Right lobe of liver (tissue), 4 donors: ENCODE measurements around the gene PTPRN2.

ENCODE experiments used
- POLR2A ChIP-seq: fragments of 450-650 bp; IDR thresholded peaks from one replicate; pipeline ENCODE4 v1.6.1; 2017; ENCODE audit warnings: antibody characterized with exemption, mild to moderate bottlenecking
- TF ChIP-seq, protein P1 (sequence below), 4 donors: fragments of 200-600 bp in 3 of 4; fragments of 450-650 bp in 1 of 4; IDR thresholded peaks; one replicate each; pipeline versions ENCODE4 v1.5.1 to v1.8.0; 2016 to 2022; ENCODE audit warnings: antibody characterized with exemption in 4 of 4, mild to moderate bottlenecking in 2 of 4
- donor health status: DM: no; HTN: no; CAD: no.
- donor health status: DM: no; HTN: no; CAD: no.
- donor health status: DM: no; HTN: yes; CAD: no.

- TF ChIP-seq, protein P1, sequence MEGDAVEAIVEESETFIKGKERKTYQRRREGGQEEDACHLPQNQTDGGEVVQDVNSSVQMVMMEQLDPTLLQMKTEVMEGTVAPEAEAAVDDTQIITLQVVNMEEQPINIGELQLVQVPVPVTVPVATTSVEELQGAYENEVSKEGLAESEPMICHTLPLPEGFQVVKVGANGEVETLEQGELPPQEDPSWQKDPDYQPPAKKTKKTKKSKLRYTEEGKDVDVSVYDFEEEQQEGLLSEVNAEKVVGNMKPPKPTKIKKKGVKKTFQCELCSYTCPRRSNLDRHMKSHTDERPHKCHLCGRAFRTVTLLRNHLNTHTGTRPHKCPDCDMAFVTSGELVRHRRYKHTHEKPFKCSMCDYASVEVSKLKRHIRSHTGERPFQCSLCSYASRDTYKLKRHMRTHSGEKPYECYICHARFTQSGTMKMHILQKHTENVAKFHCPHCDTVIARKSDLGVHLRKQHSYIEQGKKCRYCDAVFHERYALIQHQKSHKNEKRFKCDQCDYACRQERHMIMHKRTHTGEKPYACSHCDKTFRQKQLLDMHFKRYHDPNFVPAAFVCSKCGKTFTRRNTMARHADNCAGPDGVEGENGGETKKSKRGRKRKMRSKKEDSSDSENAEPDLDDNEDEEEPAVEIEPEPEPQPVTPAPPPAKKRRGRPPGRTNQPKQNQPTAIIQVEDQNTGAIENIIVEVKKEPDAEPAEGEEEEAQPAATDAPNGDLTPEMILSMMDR (IDR thresholded peaks at IDR 0.05), result no peak
- TF ChIP-seq POLR2A, result no peak
Measured at GRCh38 chr7:158445421-158446175, 142.0 kb downstream of the PTPRN2 start.
